ENCODE results near the gene CFL1. TPM values are rescaled to one million over a fixed set of nuclear protein-coding genes. Genes with fewer than 3 reads are reported as not detected.

CFL1 gene
- total and polyA plus RNA-seq, 10 of the 15 experiments (the other 5 are each of a cell fraction or from before 2014, with no cell fraction given) = 164 to 2,994 (median 1,500) TPM

GRCh38 chr11:65859812-65860277, 1.9 kb upstream of the CFL1 start (continued):
- TF ChIP-seq CEBPZ (IDR thresholded peaks at IDR 0.05; ENCODE audit: low read depth, low read length) (no peak), CREM (IDR thresholded peaks at IDR 0.05; ENCODE audit: low read depth) (no peak), ATF3 (IDR thresholded peaks at IDR 0.05; ENCODE audit: borderline replicate concordance, extremely low read depth, low read depth, low read length) (no peak), CTCF (IDR thresholded peaks at IDR 0.05 in 2 of 3, conservative IDR thresholded peaks at IDR 0.05 in 1 of 3; ENCODE audit: control insufficient read depth in 2 of 3, extremely low read depth in 1 of 3, insufficient read depth in 1 of 3, low read depth in 3 of 3, low read length in 3 of 3) (no peak), ZSCAN29 (IDR thresholded peaks at IDR 0.05) (no peak), RFX5 (IDR thresholded peaks at IDR 0.05; ENCODE audit: low read depth, low read length) (no peak), BCLAF1 (IDR thresholded peaks at IDR 0.05) (0 out of 2 replicates have a peak, but pooled peaks have one; percentile 3), NR2F1 (conservative IDR thresholded peaks at IDR 0.05) (no peak), SP1 (IDR thresholded peaks at IDR 0.05; ENCODE audit: low read depth, low read length) (no peak), PRDM15 (CRISPR knock-in tag; IDR thresholded peaks at IDR 0.05) (no peak), CHD4 (IDR thresholded peaks at IDR 0.05) (no peak), PKNOX1 (IDR thresholded peaks at IDR 0.05) (no peak), TARDBP (IDR thresholded peaks at IDR 0.05; ENCODE audit: borderline replicate concordance) (0 out of 2 replicates have a peak, but pooled peaks have one; percentile 20), HDGF (IDR thresholded peaks at IDR 0.05) (peak; percentile 78; the same call in 1 of the 2 replicates)

Measured in GM12878 (cell line).